Kidney (tissue), 14 donors: ENCODE results near the gene GCSAM. TPM values are rescaled to one million over a fixed set of nuclear protein-coding genes. Genes with fewer than 3 reads are reported as not detected.

ENCODE experiments used
- DNase-seq, 5 donors: peaks; one replicate each; pipeline ENCODE4 v3.0.0-alpha.2; 2013 to 2020
- FAIRE-seq: peaks from 2 replicates; lab custom pipeline; 2012; peaks lifted over from hg19 to GRCh38; lab: Jason Lieb, UNC
- H3K27ac ChIP-seq, 2 donors: one replicate each; pipeline ENCODE4 v1.7.0; 2013; ENCODE audit warnings: low read depth in 2 of 2, low read length in 2 of 2, inconsistent platforms in 1 of 2
- H3K27me3 ChIP-seq: one replicate; pipeline ENCODE4 v1.7.1; 2013; ENCODE audit warnings: low read length, inconsistent platforms; ENCODE audit not compliant: control insufficient read depth, insufficient read depth
- H3K36me3 ChIP-seq, 3 donors: one replicate each; pipeline versions ENCODE4 v1.7.0 to v1.7.1; 2013; ENCODE audit warnings: low read length in 3 of 3, control low read depth in 1 of 3, inconsistent platforms in 1 of 3; ENCODE audit not compliant: insufficient read depth in 3 of 3, control insufficient read depth in 2 of 3
- H3K4me1 ChIP-seq, 3 donors: one replicate each; pipeline versions ENCODE4 v1.7.0 to v1.7.1; 2013; ENCODE audit warnings: low read length in 3 of 3, inconsistent platforms in 1 of 3, low read depth in 1 of 3; ENCODE audit not compliant: control insufficient read depth in 2 of 3, insufficient read depth in 2 of 3
- H3K4me3 ChIP-seq, 3 donors: one replicate each; pipeline versions ENCODE4 v1.7.0 to v1.8.1; 2013; ENCODE audit warnings: low read length in 3 of 3, control low read depth in 1 of 3, inconsistent platforms in 1 of 3
- H3K9ac ChIP-seq, 3 donors: one replicate each; pipeline versions ENCODE4 v1.7.0 to v1.7.1; 2013; ENCODE audit warnings: low read length in 3 of 3, control low read depth in 1 of 3, inconsistent platforms in 1 of 3
- H3K9me3 ChIP-seq, 3 donors: one replicate each; pipeline versions ENCODE4 v1.7.0 to v1.7.1; 2013; ENCODE audit warnings: low read length in 3 of 3, control low read depth in 1 of 3, inconsistent platforms in 1 of 3; ENCODE audit not compliant: control insufficient read depth in 2 of 3, insufficient read depth in 1 of 3
- intact Hi-C: fragments of 100-400 bp; cut with DNase I; formaldehyde crosslinking; loops from one replicate; pipeline ENCODE4 v1.11.1; 2022
- polyA plus RNA-seq: library from polyadenylated mRNA; stranded (reverse); fragments of 350-450 nt; fragmentation: Illumina TruSeq; extraction: RNeasy Lipid Tissue Mini Kit (QIAGEN cat#74804); gene quantifications from one replicate; pipeline ENCODE4 v1.2.3, GENCODE V29; 2014; ENCODE audit warnings: low read depth, low replicate concordance; ENCODE audit not compliant: insufficient read depth
- total RNA-seq: library from RNA; stranded (reverse); fragmentation: NEBNext Ultra II Directional; extraction: Animal tissue kit (Norgen Biotek cat#: 25700); gene quantifications from one replicate; pipeline ENCODE4 v1.2.1, GENCODE V29; 2021
- TF ChIP-seq, protein P1 (sequence below): IDR thresholded peaks from 3 replicates; pipeline ENCODE4 v1.5.1; 2012; ENCODE audit warnings: mild to moderate bottlenecking, moderate library complexity, borderline replicate concordance; ENCODE audit not compliant: insufficient read depth; ENCODE audit errors: extremely low read depth
- donor health status: control.
- donor health status: control.
- donor health status: control.
- donor health status: control.
- donor health status: control.
- donor health status: DM: yes; HTN: yes; CAD: no.
- donor health status: Normal renal cell carcinoma (clear cell type).

GCSAM gene
- total and polyA plus RNA-seq, 2 donors from 2014 or later = 0.88 TPM; not detected in 1

- Histone ChIP-seq H3K9me3 (no peaks in the 10 kb centered on the region), H3K27ac (no peak overlapping the region), H3K9ac (no peak overlapping the region), H3K27me3 (no peaks in the 10 kb centered on the region), H3K4me1 (peaks cover 0 to 8% (median 2%) of the 10 kb centered on the region in 3 donors), H3K36me3 (no peaks in the 10 kb centered on the region), H3K4me3 (no peak overlapping the region)
- FAIRE-seq (no peak), DNase-seq (no peak)
- intact Hi-C loops = no loop called here
- TF ChIP-seq, protein P1, sequence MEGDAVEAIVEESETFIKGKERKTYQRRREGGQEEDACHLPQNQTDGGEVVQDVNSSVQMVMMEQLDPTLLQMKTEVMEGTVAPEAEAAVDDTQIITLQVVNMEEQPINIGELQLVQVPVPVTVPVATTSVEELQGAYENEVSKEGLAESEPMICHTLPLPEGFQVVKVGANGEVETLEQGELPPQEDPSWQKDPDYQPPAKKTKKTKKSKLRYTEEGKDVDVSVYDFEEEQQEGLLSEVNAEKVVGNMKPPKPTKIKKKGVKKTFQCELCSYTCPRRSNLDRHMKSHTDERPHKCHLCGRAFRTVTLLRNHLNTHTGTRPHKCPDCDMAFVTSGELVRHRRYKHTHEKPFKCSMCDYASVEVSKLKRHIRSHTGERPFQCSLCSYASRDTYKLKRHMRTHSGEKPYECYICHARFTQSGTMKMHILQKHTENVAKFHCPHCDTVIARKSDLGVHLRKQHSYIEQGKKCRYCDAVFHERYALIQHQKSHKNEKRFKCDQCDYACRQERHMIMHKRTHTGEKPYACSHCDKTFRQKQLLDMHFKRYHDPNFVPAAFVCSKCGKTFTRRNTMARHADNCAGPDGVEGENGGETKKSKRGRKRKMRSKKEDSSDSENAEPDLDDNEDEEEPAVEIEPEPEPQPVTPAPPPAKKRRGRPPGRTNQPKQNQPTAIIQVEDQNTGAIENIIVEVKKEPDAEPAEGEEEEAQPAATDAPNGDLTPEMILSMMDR = no peak
Measured at GRCh38 chr3:112129925-112130637, 3.0 kb downstream of the GCSAM start.

- H3K4me3 ChIP-seq = no peak overlapping the region
- no peak overlapping the region for H3K27ac ChIP-seq
- H3K4me1 ChIP-seq = peaks cover 0 to 6% (median 2%) of the 10 kb centered on the region in 3 donors
- FAIRE-seq (no peak), DNase-seq (peak in 3 of 5 donors; percentile 45 to 79 (median 64))
- intact Hi-C loops = no loop called here
- no peak overlapping the region for H3K9ac ChIP-seq
- no peaks in the 10 kb centered on the region for H3K9me3 ChIP-seq
- H3K36me3 ChIP-seq = no peaks in the 10 kb centered on the region
- TF ChIP-seq, protein P1 = no peak
- no peaks in the 10 kb centered on the region for H3K27me3 ChIP-seq
Measured at GRCh38 chr3:112128843-112129727, 4.0 kb downstream of the GCSAM start.

DNA sequence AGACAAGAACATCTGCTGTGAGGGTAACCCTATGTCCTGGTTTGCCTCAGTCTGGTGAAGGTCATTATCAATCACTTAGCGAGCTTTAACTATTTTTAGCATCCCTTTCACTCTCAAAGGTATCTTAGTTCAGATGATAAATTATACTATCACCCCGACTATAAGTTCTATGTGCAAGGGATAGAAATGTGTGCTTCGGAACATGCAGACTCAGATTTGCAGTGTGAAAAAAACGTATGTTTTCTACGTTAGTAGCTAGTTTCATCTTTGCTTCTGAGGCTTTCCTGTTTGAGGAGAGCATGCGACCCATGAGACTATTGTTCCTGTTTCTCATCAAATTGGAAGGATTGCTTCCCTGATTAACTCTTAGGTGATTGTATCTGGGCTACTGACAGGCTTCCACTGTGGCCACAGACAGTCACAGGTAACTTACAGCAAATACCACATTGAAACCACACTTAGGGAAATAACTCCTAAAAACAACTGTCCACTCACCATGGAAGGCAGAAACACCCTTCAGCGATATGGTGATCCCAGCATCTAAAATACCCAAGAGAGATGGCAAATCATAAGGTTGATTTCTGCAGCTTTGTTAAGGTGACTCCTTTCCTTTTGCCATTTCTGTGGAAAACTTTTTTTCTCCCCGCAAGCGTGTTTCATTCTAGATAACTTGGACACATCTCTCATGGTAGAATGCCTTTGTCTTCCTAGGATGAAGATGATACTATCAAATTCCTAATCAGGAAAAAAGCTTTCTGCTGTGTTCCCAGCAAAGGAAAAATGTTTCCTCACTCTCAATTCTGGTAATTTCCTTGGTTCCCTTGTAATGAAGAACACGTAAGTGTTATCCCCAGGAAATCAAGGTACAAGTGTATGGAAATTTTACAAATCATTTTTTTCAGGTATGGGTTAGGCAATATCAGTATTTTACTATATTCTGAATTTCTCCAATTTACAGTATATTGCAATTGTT is 5.2 kb downstream of the GCSAM start:
- no peaks in the 10 kb centered on the region for H3K9me3 ChIP-seq
- no peak for DNase-seq
- peaks cover 0 to 5% (median 2%) of the 10 kb centered on the region in 3 donors for H3K4me1 ChIP-seq
- no peak for FAIRE-seq
- H3K9ac ChIP-seq = no peak overlapping the region
- intact Hi-C loops = no loop called here
- TF ChIP-seq, protein P1 = no peak
- H3K4me3 ChIP-seq = no peak overlapping the region
- H3K27me3 ChIP-seq = no peaks in the 10 kb centered on the region
- no peaks in the 10 kb centered on the region for H3K36me3 ChIP-seq
- no peak overlapping the region for H3K27ac ChIP-seq
